Smooth muscle cell (in vitro differentiated cells): ENCODE measurements around the gene ZNF143. TPM values are rescaled to one million over a fixed set of nuclear protein-coding genes. Genes with fewer than 3 reads are reported as not detected.

ENCODE experiments used
- DNase-seq: peaks from one replicate; lab custom pipeline; 2025; ENCODE audit not compliant: unreplicated experiment; lab: John Stamatoyannopoulos, UW
- H2AFZ ChIP-seq: fragments of 200-600 bp; sonication (generic); 2 replicates; pipeline ENCODE4 v1.6.0; 2016; ENCODE audit warnings: antibody characterized with exemption, low read depth, mild to moderate bottlenecking
- H3F3A ChIP-seq: fragments of 200-600 bp; sonication (generic); 2 replicates; pipeline ENCODE4 v1.6.0; 2017; ENCODE audit warnings: antibody characterized with exemption, low read depth
- H3K27ac ChIP-seq: fragments of 200-600 bp; sonication (generic); 2 replicates; pipeline ENCODE4 v1.5.1; 2016; ENCODE audit warnings: low read depth, mild to moderate bottlenecking
- H3K27me3 ChIP-seq: fragments of 200-600 bp; sonication (generic); 2 replicates; pipeline ENCODE4 v1.6.1; 2016; ENCODE audit warnings: low read depth, mild to moderate bottlenecking
- H3K36me3 ChIP-seq: fragments of 200-600 bp; sonication (generic); 2 replicates; pipeline ENCODE4 v1.5.1; 2016; ENCODE audit warnings: low read depth
- H3K4me1 ChIP-seq: fragments of 200-600 bp; sonication (generic); 2 replicates; pipeline ENCODE4 v1.5.1; 2016; ENCODE audit warnings: low read depth
- H3K4me2 ChIP-seq: fragments of 200-600 bp; sonication (generic); 2 replicates; pipeline ENCODE4 v1.6.0; 2016; ENCODE audit warnings: mild to moderate bottlenecking
- H3K4me3 ChIP-seq: fragments of 200-600 bp; sonication (generic); 2 replicates; pipeline ENCODE4 v1.5.1; 2016; ENCODE audit warnings: mild to moderate bottlenecking
- H3K79me2 ChIP-seq: fragments of 200-600 bp; sonication (generic); 2 replicates; pipeline ENCODE4 v1.6.0; 2016; ENCODE audit warnings: low read depth, mild to moderate bottlenecking
- H3K9ac ChIP-seq: fragments of 200-600 bp; sonication (generic); 2 replicates; pipeline ENCODE4 v1.6.0; 2016; ENCODE audit warnings: low read depth
- H3K9me3 ChIP-seq: fragments of 200-600 bp; sonication (generic); replicated peaks from 2 replicates; pipeline ENCODE4 v1.5.1; 2016; ENCODE audit warnings: low read depth
- H4K20me1 ChIP-seq: fragments of 200-600 bp; sonication (generic); 2 replicates; pipeline ENCODE4 v1.6.0; 2016; ENCODE audit warnings: low read depth
- CTCF ChIP-seq: fragments of 200-600 bp; sonication (generic); IDR thresholded peaks from 2 replicates; pipeline ENCODE4 v1.5.1; 2017; ENCODE audit warnings: borderline replicate concordance, mild to moderate bottlenecking, antibody characterized with exemption; ENCODE audit not compliant: insufficient read depth, poor library complexity, severe bottlenecking
- WGBS: methylation state at CpG from one replicate; pipeline ENCODE4 v1.1.7; 2016; ENCODE audit warnings: low lambda C conversion rate; 5-methylcytosine and 5-hydroxymethylcytosine counted together
- polyA plus RNA-seq: library from polyadenylated mRNA; unstranded; fragments of >200 nt; fragmentation: Nextera tagmentation; extraction: Ambion mirVana; gene quantifications from 2 replicates; pipeline ENCODE4 v1.2.1, GENCODE V29; 2016
- small RNA-seq: library from RNA; depleted of rRNA; stranded (forward); fragments of <200 nt; gene quantifications from one replicate; pipeline ENCODE3, GENCODE V24; 2014
- total RNA-seq: library from RNA; depleted of rRNA; stranded (reverse); fragments of >200 nt; gene quantifications from 2 replicates; pipeline ENCODE4 v1.2.3, GENCODE V29; 2014

Gene ZNF143
- total and polyA plus RNA-seq, 2 experiments from 2014 or later: 30.9 to 48.6 TPM

- H3K79me2 ChIP-seq: peaks cover 58% of the 10 kb centered on the region
- H3K9ac ChIP-seq: peak overlapping the region; percentile 88
- peaks cover 25% of the 10 kb centered on the region for H3K4me1 ChIP-seq
- H3K27me3 ChIP-seq: no peaks in the 10 kb centered on the region
- peak overlapping the region; percentile 66 for H3K4me3 ChIP-seq
- H3K36me3 ChIP-seq: no peaks in the 10 kb centered on the region
- no peaks in the 10 kb centered on the region for H3K9me3 ChIP-seq
- H3K27ac ChIP-seq: peak overlapping the region; percentile 76
- peaks cover 3% of the 10 kb centered on the region for H3F3A ChIP-seq
- TF ChIP-seq CTCF: no peak
- WGBS: 2% methylated on average over 17 of the region's 17 CpGs
- H3K4me2 ChIP-seq: peak overlapping the region; percentile 91
- H4K20me1 ChIP-seq: peaks cover 5% of the 10 kb centered on the region
- H2AFZ ChIP-seq: peak overlapping the region; percentile 81
- DNase-seq: no peak
These were observed 114.7 kb downstream of the ZNF143 start for GRCh38 chr11:9575260-9576240.

GRCh38 chr11:9576701-9577381, 116.0 kb downstream of the ZNF143 start:
- Histone ChIP-seq H3K9ac (peak overlapping the region; percentile 88), H3K4me3 (peak overlapping the region; percentile 66), H3F3A (peaks cover 3% of the 10 kb centered on the region), H3K9me3 (no peaks in the 10 kb centered on the region), H3K27ac (peak overlapping the region; percentile 76), H3K79me2 (peaks cover 62% of the 10 kb centered on the region), H3K36me3 (peaks cover 4% of the 10 kb centered on the region), H3K4me1 (peaks cover 25% of the 10 kb centered on the region), H3K4me2 (peak overlapping the region; percentile 91), H4K20me1 (peaks cover 5% of the 10 kb centered on the region), H2AFZ (peak overlapping the region; percentile 81), H3K27me3 (no peaks in the 10 kb centered on the region)
- WGBS: 71% methylated on average over 4 of the region's 4 CpGs
- DNase-seq: no peak
- no peak for TF ChIP-seq CTCF

- H3K27ac ChIP-seq: peak overlapping the region; percentile 76
- H2AFZ ChIP-seq: peak overlapping the region; percentile 67
- peaks cover 4% of the 10 kb centered on the region for H3K36me3 ChIP-seq
- H3K79me2 ChIP-seq: peaks cover 65% of the 10 kb centered on the region
- peaks cover 3% of the 10 kb centered on the region for H3F3A ChIP-seq
- peak overlapping the region; percentile 91 for H3K4me2 ChIP-seq
- TF ChIP-seq CTCF: no peak
- 35% methylated on average over 7 of the region's 7 CpGs for WGBS
- H4K20me1 ChIP-seq: peaks cover 5% of the 10 kb centered on the region
- peaks cover 25% of the 10 kb centered on the region for H3K4me1 ChIP-seq
- peak overlapping the region; percentile 88 for H3K9ac ChIP-seq
- no peak for DNase-seq
- no peaks in the 10 kb centered on the region for H3K9me3 ChIP-seq
- H3K4me3 ChIP-seq: peak overlapping the region; percentile 66
- H3K27me3 ChIP-seq: no peaks in the 10 kb centered on the region
These were observed 116.7 kb downstream of the ZNF143 start for GRCh38 chr11:9577556-9577955.

Small RNAs within 50 kb of the gene (small RNA-seq; reads per million reads assigned to genes)
- gene RF01210 (not detected), gene SNORA23 (266 reads per million, percentile 99 among the genes with 10 or more reads in this experiment)

Other genes starting within 250 kb of the ZNF143 start
- gene DENND5A, start 195.7 kb upstream of the ZNF143 start, total RNA-seq: 66.1 and 81.7 TPM in 2 replicates
- gene DENND5A, start 195.7 kb upstream of the ZNF143 start, polyA plus RNA-seq: 40.2 and 42.0 TPM in 2 replicates
- 57.3 and 95.4 TPM in 2 replicates for gene TMEM41B, start 146.4 kb upstream of the ZNF143 start, total RNA-seq
- gene TMEM41B, start 146.4 kb upstream of the ZNF143 start, polyA plus RNA-seq: 33.6 and 34.8 TPM in 2 replicates
- gene IPO7, start 76.4 kb upstream of the ZNF143 start, total RNA-seq: 118 and 156 TPM in 2 replicates
- 4.7 and 6.3 TPM in 2 replicates for gene IPO7, start 76.4 kb upstream of the ZNF143 start, polyA plus RNA-seq
- 46.9 and 53.3 TPM in 2 replicates for gene WEE1, start 112.7 kb downstream of the ZNF143 start, total RNA-seq
- 20.8 and 25.3 TPM in 2 replicates for gene WEE1, start 112.7 kb downstream of the ZNF143 start, polyA plus RNA-seq
- 14.7 and 17.8 TPM in 2 replicates for gene SWAP70, start 203.1 kb downstream of the ZNF143 start, total RNA-seq
- gene SWAP70, start 203.1 kb downstream of the ZNF143 start, polyA plus RNA-seq: 15.4 and 20.6 TPM in 2 replicates